HG03521 (cell line): Measurements from ENCODE around the gene MSI2.

Experiments used
- ATAC-seq: cut with Tn5 transposase; IDR thresholded peaks from one replicate; pipeline ENCODE4 v1.9.1; 2021; ENCODE audit warnings: mild to moderate bottlenecking, moderate library complexity; ENCODE audit not compliant: unreplicated experiment

The MSI2 gene

GRCh38 chr17:57532556-57532955, 276.2 kb downstream of the MSI2 start:
- no peak for ATAC-seq

- ATAC-seq = no peak
These were observed 276.6 kb downstream of the MSI2 start for GRCh38 chr17:57532966-57533365.

GRCh38 chr17:57533684-57534305, 277.5 kb downstream of the MSI2 start:
- ATAC-seq = no peak

GRCh38 chr17:57534863-57535248, 278.5 kb downstream of the MSI2 start:
- ATAC-seq = no peak

- ATAC-seq = no peak
These were observed 279.1 kb downstream of the MSI2 start for GRCh38 chr17:57535249-57535966.

GRCh38 chr17:57536289-57536688, 280.0 kb downstream of the MSI2 start:
- ATAC-seq = no peak

GRCh38 chr17:57536789-57537523, 280.6 kb downstream of the MSI2 start:
- no peak for ATAC-seq

GRCh38 chr17:57537524-57538410, 281.4 kb downstream of the MSI2 start:
- ATAC-seq = no peak

- ATAC-seq = no peak
These were observed 282.6 kb downstream of the MSI2 start for GRCh38 chr17:57538736-57539456.

- no peak for ATAC-seq
These were observed 283.4 kb downstream of the MSI2 start for GRCh38 chr17:57539529-57540301.

GRCh38 chr17:57540596-57540995, 284.3 kb downstream of the MSI2 start:
- no peak for ATAC-seq

GRCh38 chr17:57541049-57541448, 284.7 kb downstream of the MSI2 start:
- ATAC-seq = no peak

GRCh38 chr17:57541472-57542394, 285.4 kb downstream of the MSI2 start:
- ATAC-seq = no peak

- ATAC-seq = no peak
These were observed 286.2 kb downstream of the MSI2 start for GRCh38 chr17:57542510-57542909.

GRCh38 chr17:57543230-57543629, 286.9 kb downstream of the MSI2 start:
- no peak for ATAC-seq

GRCh38 chr17:57544401-57544800, 288.1 kb downstream of the MSI2 start:
- no peak for ATAC-seq

GRCh38 chr17:57544834-57545463, 288.6 kb downstream of the MSI2 start:
- no peak for ATAC-seq

GRCh38 chr17:57545731-57546342, 289.5 kb downstream of the MSI2 start:
- ATAC-seq = no peak
